ENCODE results near the gene TMEM272. TPM values are rescaled to one million over a fixed set of nuclear protein-coding genes. Genes with fewer than 3 reads are reported as not detected.
A peak's percentile ranks its signal among the peaks of the same experiment; 100 is the strongest.

Gene TMEM272
- total and polyA plus RNA-seq, 9 of the 15 experiments (the other 6 are each of a cell fraction or from before 2014, with no cell fraction given): 0.04 to 0.16 (median 0.06) TPM; not detected in 2

- TF ChIP-seq SREBF1 (IDR thresholded peaks at IDR 0.05; ENCODE audit: borderline replicate concordance, low read depth, low read length): no peak
- no peak for TF ChIP-seq PML (IDR thresholded peaks at IDR 0.05; ENCODE audit: low read length)
- no peak for TF ChIP-seq SAFB (IDR thresholded peaks at IDR 0.05; ENCODE audit: borderline replicate concordance, low read depth, low read length)
- TF ChIP-seq ATF7 (IDR thresholded peaks at IDR 0.05): no peak
- TF ChIP-seq ZBTB7A (IDR thresholded peaks at IDR 0.05; ENCODE audit: borderline replicate concordance, control insufficient read depth, low read depth, low read length): no peak
- no peak for TF ChIP-seq TEAD4 (IDR thresholded peaks at IDR 0.05; ENCODE audit: low read length)
- TF ChIP-seq TEAD4 (CRISPR knock-in tag; IDR thresholded peaks at IDR 0.05; ENCODE audit: borderline replicate concordance): no peak
- no peak for TF ChIP-seq DMBX1 (CRISPR knock-in tag; IDR thresholded peaks at IDR 0.05; ENCODE audit: borderline replicate concordance)
Measured at GRCh38 chr13:51805313-51805712, 39.7 kb downstream of the TMEM272 start (continued).

GRCh38 chr13:51804295-51805172 is 40.4 kb downstream of the TMEM272 start:
- POLR2A ChIA-PET: interaction anchor here (0.6 to 0.7 kb wide), 2 partner anchors 24 to 653 kb away, joined by 3 read pairs; no protein-coding TSS in a partner anchor
- no peak; the same call in 2 of the 3 replicates for ATAC-seq
- Histone ChIP-seq H3K36me3 (ENCODE audit: control insufficient read depth, insufficient read depth, low read length) (no peaks in the 10 kb centered on the region), H3K4me2 (ENCODE audit: insufficient read depth, low read length) (peak overlapping the region; percentile 90), H4K20me1 (replicated peaks; ENCODE audit: control insufficient read depth, insufficient read depth, low read length) (no peaks in the 10 kb centered on the region), H3K9me3 (replicated peaks; ENCODE audit: control insufficient read depth, insufficient read depth, low read depth, low read length) (no peaks in the 10 kb centered on the region), H3K27me3 (ENCODE audit: control insufficient read depth in 2 of 2, insufficient read depth in 2 of 2, low read length in 2 of 2) (peaks cover 0 to 5% of the 10 kb centered on the region in 2 experiments; a peak in 2 of 5 replicates), H3K4me3 (peak overlapping the region; percentile 74), H3K27ac (ENCODE audit: extremely low read depth, low read depth, low read length) (peak overlapping the region; percentile 95), H3K79me2 (ENCODE audit: control insufficient read depth, insufficient read depth, low read length) (peaks cover 7% of the 10 kb centered on the region; the same call in 1 of the 3 replicates), H3K9ac (ENCODE audit: insufficient read depth in 1 of 2, low read depth in 2 of 2, low read length in 2 of 2) (peak overlapping the region; percentile 96 to 97), H3K4me1 (replicated peaks in 1 of 2; ENCODE audit: control insufficient read depth in 2 of 2, insufficient read depth in 2 of 2, low read length in 2 of 2) (peaks cover 18 to 27% of the 10 kb centered on the region in 2 experiments; a peak in 4 of 5 replicates), H2AFZ (ENCODE audit: low read depth, low read length) (peak overlapping the region; percentile 88), H3K9me1 (ENCODE audit: control insufficient read depth, insufficient read depth, low read length) (no peaks in the 10 kb centered on the region)
- BruUV-seq (replicated peaks): TSS peak; percentile 86
- CTCF ChIA-PET (ENCODE audit: low intra/inter-chr PET ratio): no interaction called here
- 20% methylated on average over 19 of the region's 31 CpGs for WGBS (ENCODE audit: insufficient coverage, low coverage, missing lambda C conversion rate)
- in situ Hi-C loops (cut with MboI): no loop called here
- intact Hi-C loops (cut with micrococcal nuclease): no loop called here
- peak in 1 of 4 experiments; percentile 15 for DNase-seq (ENCODE audit: extremely low read depth in 1 of 4, low spot score in 3 of 4)
- FAIRE-seq: no peak
- TF ChIP-seq TAF1 (IDR thresholded peaks at IDR 0.05; ENCODE audit: control insufficient read depth, extremely low read depth, insufficient read depth, low read length, severe bottlenecking): peak; percentile 26
- TF ChIP-seq U2AF2 (optimal IDR thresholded peaks at IDR 0.05; ENCODE audit: low read depth, low read length): no peak
- no peak for TF ChIP-seq HNRNPK (IDR thresholded peaks at IDR 0.05; ENCODE audit: low read depth, low read length, poor library complexity, severe bottlenecking)
- no peak for TF ChIP-seq NFIC (IDR thresholded peaks at IDR 0.05)
- no peak for TF ChIP-seq JUNB (CRISPR knock-in tag; conservative IDR thresholded peaks at IDR 0.05)
- 0 out of 2 replicates have a peak, but pooled peaks have one; percentile 2 for TF ChIP-seq ZBTB1 (CRISPR knock-in tag; IDR thresholded peaks at IDR 0.05; ENCODE audit: borderline replicate concordance, low read depth)
- TF ChIP-seq HCFC1 (IDR thresholded peaks at IDR 0.05; ENCODE audit: low read depth, low read length): no peak
- TF ChIP-seq ZNF444 (CRISPR knock-in tag; IDR thresholded peaks at IDR 0.05): no peak
- TF ChIP-seq HMGXB4 (CRISPR knock-in tag; IDR thresholded peaks at IDR 0.05): no peak
